Epithelial cell of esophagus (primary cell): ENCODE data around the gene CUL4B.
"Not testable (repeated sequence)": the region's sequence is repeated elsewhere in the genome, so short reads cannot be mapped to it uniquely, and the experiment has no call there.

Experiments
- DNase-seq: peaks from one replicate; pipeline ENCODE4 v3.0.0; 2010; ENCODE audit warnings: low read depth
- H3K4me3 ChIP-seq: 2 replicates; pipeline ENCODE4 v1.5.1; 2011; ENCODE audit warnings: mild to moderate bottlenecking, low read length, control low read depth
- CTCF ChIP-seq: IDR thresholded peaks from 2 replicates; pipeline ENCODE4 v1.5.1; 2011; ENCODE audit warnings: low read depth, mild to moderate bottlenecking, low read length, control low read depth, inconsistent platforms; ENCODE audit not compliant: insufficient read depth; ENCODE audit errors: missing control alignments

CUL4B gene

GRCh38 chrX:120499301-120500072 lies 61.3 kb downstream of the CUL4B start:
- TF ChIP-seq CTCF = no peak
- DNase-seq = peak; percentile 3
- no peak overlapping the region for H3K4me3 ChIP-seq

- not testable (repeated sequence) for DNase-seq, H3K4me3 ChIP-seq
These were observed 70.6 kb downstream of the CUL4B start for GRCh38 chrX:120490119-120490518.

GRCh38 chrX:120486786-120487185 lies 74.0 kb downstream of the CUL4B start:
- no peak for DNase-seq
- TF ChIP-seq CTCF = no peak
- H3K4me3 ChIP-seq = no peak overlapping the region

GRCh38 chrX:120485638-120486520 lies 74.9 kb downstream of the CUL4B start:
- DNase-seq = peak; percentile 74
- TF ChIP-seq CTCF = peak; percentile 59
- H3K4me3 ChIP-seq = peak overlapping the region; percentile 55

DNA sequence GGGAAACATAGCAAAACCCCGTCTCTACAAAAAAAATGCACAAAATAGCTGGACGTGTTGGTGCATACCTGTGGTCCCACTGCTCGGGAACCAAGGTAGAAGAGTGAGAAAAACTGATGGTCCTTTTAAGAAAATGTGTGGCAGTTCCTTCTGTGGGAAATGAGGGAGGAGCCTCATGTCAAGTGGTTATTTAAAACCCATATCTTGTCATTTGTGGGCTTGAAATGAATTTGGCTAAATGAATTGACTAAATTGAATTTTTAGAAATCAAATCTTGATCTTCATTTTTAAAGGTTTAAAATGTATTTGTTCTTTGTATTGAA lies 75.5 kb downstream of the CUL4B start:
- DNase-seq = no peak
- TF ChIP-seq CTCF = no peak
- peak overlapping the region; percentile 55 for H3K4me3 ChIP-seq

GRCh38 chrX:120477453-120477852 lies 83.3 kb downstream of the CUL4B start:
- no peak for DNase-seq
- no peak for TF ChIP-seq CTCF
- H3K4me3 ChIP-seq = no peak overlapping the region

DNA sequence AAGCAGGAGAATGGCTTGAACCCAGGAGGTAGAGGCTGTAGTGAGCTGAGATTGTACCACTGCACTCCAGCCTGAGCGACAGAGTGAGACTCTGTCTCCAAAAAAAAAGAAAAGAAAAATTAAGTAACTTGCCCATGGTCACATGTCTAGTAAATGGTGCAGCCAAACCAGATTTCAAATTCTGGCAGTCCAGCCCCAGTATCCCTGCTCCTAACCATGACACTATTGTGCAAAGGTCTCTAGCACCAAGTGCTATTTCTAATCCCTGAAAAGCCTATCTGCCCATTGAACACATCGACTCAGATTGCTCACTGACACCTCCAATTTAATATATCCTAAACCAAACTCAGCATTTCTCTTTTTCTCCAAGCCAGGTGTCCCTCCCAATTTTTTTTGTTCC lies 84.0 kb downstream of the CUL4B start:
- TF ChIP-seq CTCF = no peak
- DNase-seq = no peak

More for the DNA sequence above, 84.0 kb downstream of the CUL4B start:
- H3K4me3 ChIP-seq = no peak overlapping the region
